Keratinocyte (primary cell): ENCODE measurements around the gene BHMT2. TPM values are rescaled to one million over a fixed set of nuclear protein-coding genes. Genes with fewer than 3 reads are reported as not detected.
A peak's percentile ranks its signal among the peaks of the same experiment; 100 is the strongest.

Source experiments
- DNase-seq: peaks from one replicate; pipeline ENCODE4 v3.0.0-alpha.2; 2011; ENCODE audit warnings: low read depth, missing footprints, low spot score
- FAIRE-seq: peaks from 2 replicates; lab custom pipeline; 2011; peaks lifted over from hg19 to GRCh38; lab: Jason Lieb, UNC
- H2AFZ ChIP-seq: 2 replicates; pipeline ENCODE4 v1.6.0; 2012; ENCODE audit warnings: low read length, control low read depth, inconsistent platforms; ENCODE audit not compliant: control insufficient read depth
- H3K27ac ChIP-seq: 2 replicates; pipeline ENCODE4 v1.5.1; 2011; ENCODE audit warnings: low read length; ENCODE audit not compliant: control insufficient read depth, insufficient read depth
- H3K27me3 ChIP-seq: 3 replicates; pipeline ENCODE4 v1.6.0; 2011; ENCODE audit warnings: low read length; ENCODE audit not compliant: control insufficient read depth, insufficient read depth; ENCODE audit errors: extremely low read depth
- H3K36me3 ChIP-seq, 2 experiments: 2 replicates in 1 of 2; 3 replicates in 1 of 2; pipeline ENCODE4 v1.5.1; 2011; ENCODE audit warnings: low read length in 2 of 2, mild to moderate bottlenecking in 1 of 2; ENCODE audit not compliant: control insufficient read depth in 2 of 2, insufficient read depth in 2 of 2; ENCODE audit errors: extremely low read depth in 1 of 2
- H3K4me1 ChIP-seq: 3 replicates; pipeline ENCODE4 v1.5.1; 2011; ENCODE audit warnings: low read length; ENCODE audit not compliant: control insufficient read depth, insufficient read depth; ENCODE audit errors: extremely low read depth
- H3K4me2 ChIP-seq: 3 replicates; pipeline ENCODE4 v1.6.0; 2011; ENCODE audit warnings: low read depth, low read length; ENCODE audit not compliant: control insufficient read depth, insufficient read depth; ENCODE audit errors: extremely low read depth
- H3K4me3 ChIP-seq, 3 experiments: fragments of 200-600 bp in 1 of 3; sonication (generic) in 1 of 3; 2 replicates in 2 of 3; 3 replicates in 1 of 3; pipeline ENCODE4 v1.5.1; 2011 to 2016; ENCODE audit warnings: low read length in 3 of 3, mild to moderate bottlenecking in 3 of 3, control low read depth in 2 of 3, inconsistent platforms in 1 of 3, low read depth in 1 of 3, mixed read lengths in 1 of 3, mixed run types in 1 of 3, moderate library complexity in 1 of 3; ENCODE audit not compliant: control insufficient read depth in 2 of 3, insufficient read depth in 2 of 3; ENCODE audit errors: extremely low read depth in 1 of 3
- H3K79me2 ChIP-seq: 2 replicates; pipeline ENCODE4 v1.6.0; 2012; ENCODE audit warnings: low read length; ENCODE audit not compliant: control insufficient read depth, insufficient read depth
- H3K9ac ChIP-seq: 3 replicates; pipeline ENCODE4 v1.6.0; 2011; ENCODE audit warnings: low read length; ENCODE audit not compliant: control insufficient read depth, insufficient read depth; ENCODE audit errors: extremely low read depth
- H3K9me1 ChIP-seq: 3 replicates; pipeline ENCODE4 v1.6.0; 2011; ENCODE audit warnings: low read length; ENCODE audit not compliant: control insufficient read depth, insufficient read depth; ENCODE audit errors: extremely low read depth
- H3K9me3 ChIP-seq: 2 replicates; pipeline ENCODE4 v1.5.1; 2012; ENCODE audit warnings: low read depth, low read length; ENCODE audit not compliant: control insufficient read depth
- H4K20me1 ChIP-seq: 3 replicates; pipeline ENCODE4 v1.6.0; 2011; ENCODE audit warnings: low read length; ENCODE audit not compliant: control insufficient read depth, insufficient read depth; ENCODE audit errors: extremely low read depth
- EZH2 ChIP-seq: IDR thresholded peaks from one replicate; pipeline ENCODE4 v1.6.1; 2012; ENCODE audit warnings: inconsistent platforms, mild to moderate bottlenecking, low read length, moderate library complexity
- dilution Hi-C: fragments of 300-500 bp; cut with MboI; formaldehyde crosslinking; loops from one replicate; pipeline ENCODE4 v1.7.0; 2020; ENCODE audit warnings: low sequenced_read_pairs; ENCODE audit not compliant: extremely low pct_ligation_motif_present
- polyA plus RNA-seq, 5 experiments: library from polyadenylated mRNA; depleted of rRNA in 3 of 5; stranded (reverse) in 3 of 5; stranded (forward) in 1 of 5; unstranded in 1 of 5; fragments of >200 nt; gene quantifications; 1 replicate in 1 of 5; 2 replicates in 3 of 5; 3 replicates in 1 of 5; pipeline versions ENCODE4 v1.2.1 to v1.2.3, GENCODE V29; 2011 to 2012; ENCODE audit warnings: missing spikeins in 2 of 5, low read depth in 1 of 5, low replicate concordance in 1 of 5
- TF ChIP-seq, protein P1 (sequence below), 3 experiments: IDR thresholded peaks in 1 of 3; conservative IDR thresholded peaks in 1 of 3; optimal IDR thresholded peaks in 1 of 3; 2 replicates in 2 of 3; 3 replicates in 1 of 3; pipeline versions ENCODE3 to v1.5.1; 2011; ENCODE audit warnings: low read length in 3 of 3, mild to moderate bottlenecking in 3 of 3, moderate library complexity in 2 of 3, control low read depth in 1 of 3, inconsistent platforms in 1 of 3; ENCODE audit not compliant: insufficient read depth in 2 of 3; ENCODE audit errors: extremely low read depth in 1 of 3

The BHMT2 gene
- polyA plus RNA-seq, 1 donor (not counting 4 experiments of a cell fraction or from before 2014, with no cell fraction given): not detected

GRCh38 chr5:79135790-79136553 is 66.4 kb downstream of the BHMT2 start:
- Histone ChIP-seq H2AFZ (peak overlapping the region; percentile 4), H3K9me1 (no peaks in the 10 kb centered on the region), H3K36me3 (no peaks in the 10 kb centered on the region), H4K20me1 (no peaks in the 10 kb centered on the region), H3K4me2 (no peak overlapping the region), H3K4me3 (no peak overlapping the region), H3K9me3 (peaks cover 3% of the 10 kb centered on the region), H3K4me1 (peaks cover 13% of the 10 kb centered on the region), H3K27me3 (no peaks in the 10 kb centered on the region), H3K79me2 (no peaks in the 10 kb centered on the region), H3K9ac (no peak overlapping the region), H3K27ac (no peak overlapping the region)
- FAIRE-seq: no peak
- no peak for DNase-seq
- TF ChIP-seq, protein P1, sequence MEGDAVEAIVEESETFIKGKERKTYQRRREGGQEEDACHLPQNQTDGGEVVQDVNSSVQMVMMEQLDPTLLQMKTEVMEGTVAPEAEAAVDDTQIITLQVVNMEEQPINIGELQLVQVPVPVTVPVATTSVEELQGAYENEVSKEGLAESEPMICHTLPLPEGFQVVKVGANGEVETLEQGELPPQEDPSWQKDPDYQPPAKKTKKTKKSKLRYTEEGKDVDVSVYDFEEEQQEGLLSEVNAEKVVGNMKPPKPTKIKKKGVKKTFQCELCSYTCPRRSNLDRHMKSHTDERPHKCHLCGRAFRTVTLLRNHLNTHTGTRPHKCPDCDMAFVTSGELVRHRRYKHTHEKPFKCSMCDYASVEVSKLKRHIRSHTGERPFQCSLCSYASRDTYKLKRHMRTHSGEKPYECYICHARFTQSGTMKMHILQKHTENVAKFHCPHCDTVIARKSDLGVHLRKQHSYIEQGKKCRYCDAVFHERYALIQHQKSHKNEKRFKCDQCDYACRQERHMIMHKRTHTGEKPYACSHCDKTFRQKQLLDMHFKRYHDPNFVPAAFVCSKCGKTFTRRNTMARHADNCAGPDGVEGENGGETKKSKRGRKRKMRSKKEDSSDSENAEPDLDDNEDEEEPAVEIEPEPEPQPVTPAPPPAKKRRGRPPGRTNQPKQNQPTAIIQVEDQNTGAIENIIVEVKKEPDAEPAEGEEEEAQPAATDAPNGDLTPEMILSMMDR (optimal IDR thresholded peaks at IDR 0.05 in 1 of 3, IDR thresholded peaks at IDR 0.05 in 1 of 3, conservative IDR thresholded peaks at IDR 0.05 in 1 of 3; ENCODE audit: extremely low read depth in 1 of 3, insufficient read depth in 2 of 3, low read length in 3 of 3): no peak
- TF ChIP-seq EZH2: no peak
- dilution Hi-C loops: no loop called here

DNA sequence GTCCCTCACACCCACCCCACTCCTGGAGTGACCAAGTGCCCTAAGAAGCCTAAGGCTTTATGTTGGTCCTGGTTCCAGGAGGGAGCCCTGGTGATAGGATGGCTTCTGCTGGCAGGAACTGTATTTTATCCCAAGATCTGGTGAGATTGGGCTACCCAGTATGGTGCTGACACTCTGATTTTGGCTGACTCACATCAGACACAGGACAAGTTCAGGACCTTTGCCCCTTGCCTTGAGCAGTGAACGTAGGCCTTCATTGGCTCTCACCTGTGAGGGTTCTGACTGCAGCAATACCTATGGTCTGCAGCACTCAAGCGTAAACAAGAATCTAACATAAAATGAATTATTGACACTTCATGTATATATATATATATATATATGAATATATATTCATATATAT is 67.1 kb downstream of the BHMT2 start:
- dilution Hi-C loops: no loop called here
- DNase-seq (no peak), FAIRE-seq (no peak)
- H3K36me3 ChIP-seq: no peaks in the 10 kb centered on the region
- no peak overlapping the region for H3K27ac ChIP-seq
- peaks cover 3% of the 10 kb centered on the region for H3K9me3 ChIP-seq
- no peak for TF ChIP-seq EZH2
- TF ChIP-seq, protein P1 (optimal IDR thresholded peaks at IDR 0.05 in 1 of 3, IDR thresholded peaks at IDR 0.05 in 1 of 3, conservative IDR thresholded peaks at IDR 0.05 in 1 of 3; ENCODE audit: extremely low read depth in 1 of 3, insufficient read depth in 2 of 3, low read length in 3 of 3): no peak
- H3K4me1 ChIP-seq: peaks cover 13% of the 10 kb centered on the region
- H2AFZ ChIP-seq: peak overlapping the region; percentile 4
- H3K4me3 ChIP-seq: no peak overlapping the region
- H3K9me1 ChIP-seq: no peaks in the 10 kb centered on the region
- no peaks in the 10 kb centered on the region for H4K20me1 ChIP-seq
- no peak overlapping the region for H3K4me2 ChIP-seq
- no peaks in the 10 kb centered on the region for H3K27me3 ChIP-seq
- no peak overlapping the region for H3K9ac ChIP-seq
- H3K79me2 ChIP-seq: no peaks in the 10 kb centered on the region

Other genes starting within 250 kb of the BHMT2 start
- 4.5 to 6.8 TPM (median 4.5 TPM) in 3 replicates for gene ARSB, start 84.5 kb upstream of the BHMT2 start, polyA plus RNA-seq
- gene DMGDH, start 93 bp upstream of the BHMT2 start, polyA plus RNA-seq: 0.13 to 0.20 TPM in 2 of 3 replicates, not detected in the other
- gene BHMT, start 42.0 kb downstream of the BHMT2 start, polyA plus RNA-seq: not detected in 3 replicates
- 1.8 to 3.3 TPM (median 2.5 TPM) in 3 replicates for gene JMY, start 166.4 kb downstream of the BHMT2 start, polyA plus RNA-seq